Right cardiac atrium (tissue), 5 donors: ENCODE measurements around the gene CRISP3. TPM values are rescaled to one million over a fixed set of nuclear protein-coding genes. Genes with fewer than 3 reads are reported as not detected.
"Not testable (repeated sequence)": the region's sequence is repeated elsewhere in the genome, so short reads cannot be mapped to it uniquely, and the experiment has no call there.

ENCODE experiments used
- ATAC-seq, 2 donors: fragments of 200-7000 bp; cut with Tn5 transposase; one replicate each; pipeline versions ENCODE4 v1.8.0 to v1.9.1; 2020; ENCODE audit warnings: moderate library complexity in 2 of 2, mild to moderate bottlenecking in 1 of 2
- DNase-seq, 3 donors: peaks; one replicate each; pipeline ENCODE4 v3.0.0-alpha.2; 2020
- H3K27ac ChIP-seq: one replicate; pipeline ENCODE4 v1.5.1; 2013; ENCODE audit warnings: mild to moderate bottlenecking, low read length, control low read depth, moderate library complexity
- H3K27me3 ChIP-seq: one replicate; pipeline ENCODE4 v1.6.1; 2013; ENCODE audit not compliant: control insufficient read depth, insufficient read depth
- H3K4me1 ChIP-seq: one replicate; pipeline ENCODE4 v1.6.1; 2013; ENCODE audit warnings: low read length; ENCODE audit not compliant: control insufficient read depth, insufficient read depth
- H3K4me3 ChIP-seq: one replicate; pipeline ENCODE4 v1.5.1; 2013; ENCODE audit warnings: low read length, control low read depth
- H3K9me3 ChIP-seq: one replicate; pipeline ENCODE4 v1.6.1; 2013; ENCODE audit warnings: low read length; ENCODE audit not compliant: control insufficient read depth
- WGBS: extraction: QIAGEN DNeasy Blood & Tissue Kit; methylation state at CpG from one replicate; pipeline ENCODE4 v1.1.7; 2013; 5-methylcytosine and 5-hydroxymethylcytosine counted together
- intact Hi-C, 4 donors: fragments of 100-400 bp; cut with DNase I; formaldehyde crosslinking; loops; one replicate each; pipeline versions ENCODE4 v1.11.0 to v1.14.0; 2022 to 2023
- polyA plus RNA-seq: library from polyadenylated mRNA; stranded (reverse); fragments of 200-250 nt; gene quantifications from one replicate; pipeline ENCODE4 v1.2.3, GENCODE V29; 2013
- total RNA-seq, 4 donors: library from RNA; stranded (reverse); fragmentation: NEBNext Ultra II Directional; extraction: Animal tissue kit (Norgen Biotek cat#: 25700); gene quantifications; one replicate each; pipeline ENCODE4 v1.2.1, GENCODE V29; 2021
- donor health status: healthy with polysubstance abuse.
- donor health status: DM: no; HTN: yes; CAD: no.
- donor health status: DM: no; HTN: no; CAD: no.
- donor health status: DM: no; HTN: yes; CAD: no; lungs with severe emphysema.
- donor health status: DM: yes; HTN: yes; CAD: no.

The CRISP3 gene
- total and polyA plus RNA-seq, 5 donors, result not detected

DNA sequence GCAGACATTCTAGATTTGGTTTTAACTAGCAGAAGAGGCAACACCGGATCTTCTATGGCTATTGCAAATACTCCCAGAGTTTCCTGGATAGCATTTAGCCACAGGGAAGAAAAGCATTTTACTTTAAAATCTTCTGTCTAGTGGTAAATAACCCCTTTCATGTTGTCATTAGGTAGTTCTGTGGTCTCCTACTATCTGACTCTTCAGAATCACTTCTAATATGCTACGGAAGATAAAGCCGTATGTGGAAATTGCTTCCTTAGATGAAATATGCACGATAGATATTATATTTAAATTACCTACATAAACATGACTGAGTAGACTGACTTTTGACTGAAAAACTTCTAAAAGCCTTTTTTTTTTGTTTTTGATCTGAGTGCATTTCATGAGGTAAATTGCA, 759 bp downstream of the CRISP3 start:
- H3K9me3 ChIP-seq, result no peaks in the 10 kb centered on the region
- H3K4me1 ChIP-seq, result no peaks in the 10 kb centered on the region
- DNase-seq (no peak), ATAC-seq (no peak)
- no peaks in the 10 kb centered on the region for H3K27me3 ChIP-seq
- WGBS, result 65% methylated on average over 4 of the region's 4 CpGs
- H3K4me3 ChIP-seq, result no peak overlapping the region
- H3K27ac ChIP-seq, result no peak overlapping the region
- intact Hi-C loops, result no loop called here

DNA sequence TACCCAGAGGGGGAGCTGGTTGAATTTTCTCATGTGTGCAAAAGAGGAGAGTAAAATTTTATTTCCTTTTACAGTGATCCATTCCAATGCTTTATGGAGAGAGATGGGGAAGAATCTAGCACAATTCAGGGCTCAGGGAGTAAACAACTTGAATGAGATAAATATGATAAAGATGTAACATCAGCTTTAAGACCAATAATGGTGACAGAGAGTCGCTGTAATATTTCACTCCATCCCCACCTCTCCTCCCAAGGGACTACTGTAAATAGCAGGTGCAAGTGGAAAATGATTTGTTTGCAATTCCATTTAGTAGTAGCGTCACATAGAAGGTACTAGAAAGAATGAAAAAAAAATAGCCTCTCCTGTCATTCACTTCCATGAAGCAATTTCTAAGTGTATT, 4.8 kb downstream of the CRISP3 start:
- DNase-seq, result no peak
- Histone ChIP-seq H3K4me3 (no peak overlapping the region), H3K27me3 (no peaks in the 10 kb centered on the region), H3K9me3 (no peaks in the 10 kb centered on the region), H3K27ac (no peak overlapping the region), H3K4me1 (no peaks in the 10 kb centered on the region)
- intact Hi-C loops, result no loop called here
- no peak for ATAC-seq
- 78% methylated on average over 2 of the region's 2 CpGs for WGBS

GRCh38 chr6:49736017-49736508, 8.1 kb downstream of the CRISP3 start:
- DNase-seq (no peak), ATAC-seq (no peak)
- Histone ChIP-seq H3K27ac (no peak overlapping the region), H3K4me1 (no peaks in the 10 kb centered on the region), H3K27me3 (no peaks in the 10 kb centered on the region), H3K9me3 (no peaks in the 10 kb centered on the region), H3K4me3 (no peak overlapping the region)
- 45% methylated on average over 4 of the region's 4 CpGs for WGBS
- intact Hi-C loops, result no loop called here

DNA sequence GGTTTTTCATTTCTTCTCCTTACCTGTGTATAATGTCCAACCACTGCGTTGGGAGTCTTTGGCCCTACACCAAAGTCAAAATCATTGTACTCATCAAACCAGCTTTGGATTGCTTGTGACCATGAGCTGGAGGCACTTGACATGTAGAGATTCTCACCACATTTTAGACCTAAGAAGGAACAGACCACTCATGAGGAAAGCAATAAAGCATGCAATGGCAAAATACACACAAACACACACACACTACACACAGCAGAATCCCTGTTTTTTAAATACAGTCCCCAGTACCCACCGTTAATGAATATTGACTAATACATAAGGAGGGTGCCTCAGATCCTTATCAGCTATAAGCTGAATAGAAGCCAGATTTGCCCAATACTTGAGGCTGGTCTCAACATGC, 10.5 kb downstream of the CRISP3 start:
- ATAC-seq, result no peak
- intact Hi-C loops, result no loop called here
- no peak for DNase-seq
- no peaks in the 10 kb centered on the region for H3K9me3 ChIP-seq
- no peak overlapping the region for H3K27ac ChIP-seq
- no peaks in the 10 kb centered on the region for H3K4me1 ChIP-seq
- no peak overlapping the region for H3K4me3 ChIP-seq
- WGBS, result 61% methylated on average over 2 of the region's 2 CpGs
- no peaks in the 10 kb centered on the region for H3K27me3 ChIP-seq

DNA sequence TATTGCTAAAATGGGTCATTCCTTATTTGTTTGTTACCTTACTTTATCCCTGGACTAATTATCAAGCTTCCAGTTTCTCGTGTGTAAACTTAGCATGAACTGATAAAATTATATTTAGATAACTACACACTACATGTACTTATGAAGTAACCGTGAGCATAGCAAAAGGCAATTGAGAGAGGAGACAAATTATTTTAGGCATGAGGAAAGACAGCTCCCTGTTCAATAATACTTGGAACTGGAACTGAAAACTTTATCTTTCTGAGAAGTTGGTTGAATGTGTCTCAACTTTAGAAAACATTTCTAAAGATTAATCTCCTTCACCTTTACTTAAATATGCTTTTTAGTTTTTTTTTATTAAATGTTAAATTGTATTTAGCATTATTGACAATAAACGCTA, 11.4 kb downstream of the CRISP3 start:
- Histone ChIP-seq H3K27me3 (no peaks in the 10 kb centered on the region), H3K27ac (no peak overlapping the region), H3K9me3 (no peaks in the 10 kb centered on the region), H3K4me1 (no peaks in the 10 kb centered on the region), H3K4me3 (no peak overlapping the region)
- ATAC-seq (no peak), DNase-seq (no peak)
- WGBS, result 64% methylated on average over 3 of the region's 3 CpGs
- intact Hi-C loops, result no loop called here

DNA sequence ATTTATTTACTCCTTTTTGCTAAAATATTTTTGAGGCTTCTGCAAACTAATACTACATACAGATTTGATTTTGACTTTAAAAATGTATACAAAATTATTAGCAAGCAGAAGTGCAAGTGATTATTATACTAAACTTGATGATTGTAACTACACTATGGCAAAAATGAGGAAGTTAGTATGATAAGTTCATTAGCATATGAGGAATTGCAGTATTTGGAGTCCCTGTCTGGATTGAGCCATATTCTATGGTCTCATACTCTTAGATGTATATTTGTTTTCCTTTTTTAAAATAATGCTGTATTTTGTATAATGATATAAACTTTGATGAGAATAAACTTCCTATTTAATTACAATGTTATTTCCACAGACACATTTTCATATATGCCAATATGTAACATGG, 13.9 kb downstream of the CRISP3 start:
- Histone ChIP-seq H3K27ac (no peak overlapping the region), H3K9me3 (no peaks in the 10 kb centered on the region), H3K4me1 (no peaks in the 10 kb centered on the region), H3K27me3 (no peaks in the 10 kb centered on the region), H3K4me3 (no peak overlapping the region)
- intact Hi-C loops, result no loop called here
- no peak for DNase-seq
- ATAC-seq, result no peak

GRCh38 chr6:49723917-49724316, 20.3 kb downstream of the CRISP3 start:
- H3K4me3 ChIP-seq, H3K4me1 ChIP-seq, H3K27me3 ChIP-seq, intact Hi-C loops, H3K27ac ChIP-seq, H3K9me3 ChIP-seq, DNase-seq, ATAC-seq: not testable (repeated sequence)
- WGBS, result 75% methylated on average over 4 of the region's 4 CpGs

DNA sequence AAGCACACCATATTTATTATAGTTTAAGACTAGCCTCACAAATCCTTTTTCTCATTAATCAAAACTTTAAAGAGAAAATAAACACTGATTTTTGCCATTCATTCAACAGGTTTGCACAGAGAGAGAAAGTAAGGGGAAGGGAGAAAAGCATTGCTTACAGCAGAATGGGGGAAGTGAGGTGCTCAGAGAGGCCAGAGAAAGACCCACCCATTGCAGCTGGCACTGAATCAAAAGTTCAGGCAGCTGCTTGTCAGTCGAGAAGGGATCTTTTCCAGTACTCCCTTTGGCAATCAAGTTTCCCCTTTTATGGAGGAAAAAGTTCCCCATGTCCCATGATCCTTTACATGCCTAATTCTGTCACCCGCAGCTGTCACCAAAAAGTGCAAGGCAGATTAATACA, 22.9 kb downstream of the CRISP3 start:
- DNase-seq (no peak), ATAC-seq (no peak)
- 64% methylated on average over 2 of the region's 2 CpGs for WGBS
- no peak overlapping the region for H3K27ac ChIP-seq
- intact Hi-C loops, result no loop called here
- no peaks in the 10 kb centered on the region for H3K9me3 ChIP-seq
- no peaks in the 10 kb centered on the region for H3K4me1 ChIP-seq
- no peak overlapping the region for H3K4me3 ChIP-seq
- no peaks in the 10 kb centered on the region for H3K27me3 ChIP-seq

DNA sequence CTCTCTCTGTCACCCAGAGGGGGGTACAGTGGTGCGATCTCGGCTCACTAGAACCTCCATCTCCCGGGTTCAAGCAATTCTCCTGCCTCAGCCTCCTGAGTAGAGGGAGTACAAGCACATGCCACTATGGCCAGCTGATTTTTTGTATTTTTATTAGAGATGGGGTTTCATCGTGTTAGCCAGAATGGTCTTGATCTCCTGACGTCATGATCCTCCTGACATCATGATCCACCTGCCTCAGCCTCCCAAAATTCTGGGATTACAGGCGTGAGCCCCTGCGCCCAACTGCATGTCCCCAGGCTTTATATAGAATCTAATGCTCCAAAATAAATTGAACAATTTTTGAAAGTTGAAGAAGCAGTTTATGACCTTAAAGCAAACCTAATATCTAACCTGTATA, 23.8 kb downstream of the CRISP3 start:
- no peak overlapping the region for H3K27ac ChIP-seq
- intact Hi-C loops, result no loop called here

GRCh38 chr6:49713346-49713745, 30.8 kb downstream of the CRISP3 start, which contains the start of gene CRISP2:
CRISP2 (minus strand) TSS chr6:49713543; CDS start chr6:49709196, 4,347 bp downstream.
- Histone ChIP-seq H3K27me3 (no peaks in the 10 kb centered on the region), H3K27ac (no peak within 1 kb of the TSS), H3K4me3 (no peak within 1 kb of the TSS), H3K9me3 (no peaks in the 10 kb centered on the region), H3K4me1 (no peaks in the 10 kb centered on the region)
- DNase-seq (no peak), ATAC-seq (no peak)
- WGBS, result 26% methylated on average over 26 of the region's 26 CpGs
- intact Hi-C loops, result no loop called here

More for the DNA sequence above, 23.8 kb downstream of the CRISP3 start:
- 78% methylated on average over 7 of the region's 7 CpGs for WGBS
- Histone ChIP-seq H3K27me3 (no peaks in the 10 kb centered on the region), H3K9me3 (no peaks in the 10 kb centered on the region), H3K4me1 (no peaks in the 10 kb centered on the region), H3K4me3 (no peak overlapping the region)
- DNase-seq (no peak), ATAC-seq (no peak)

DNA sequence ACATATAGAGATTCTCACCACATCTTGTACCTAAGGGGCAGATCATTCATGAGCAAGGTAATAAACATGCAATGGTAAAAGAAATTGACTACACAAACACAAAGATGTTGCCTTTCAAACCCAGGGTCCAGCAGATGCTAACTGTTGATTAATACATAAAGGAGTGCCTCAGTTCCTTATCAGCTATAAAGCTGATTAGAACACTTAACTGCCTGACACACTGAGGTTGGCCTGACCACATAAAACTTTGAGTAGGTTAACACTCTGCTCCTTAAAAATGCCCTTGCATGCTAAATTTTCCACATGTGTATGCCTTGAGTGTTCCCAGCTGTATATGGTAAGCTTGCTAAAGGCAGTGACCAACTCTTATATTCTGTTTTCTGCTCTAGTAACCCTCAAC, 45.7 kb downstream of the CRISP3 start:
- Histone ChIP-seq H3K4me1 (no peaks in the 10 kb centered on the region), H3K27ac (no peak overlapping the region), H3K27me3 (no peaks in the 10 kb centered on the region), H3K9me3 (peaks cover 2% of the 10 kb centered on the region), H3K4me3 (no peak overlapping the region)
- ATAC-seq (no peak), DNase-seq (no peak)
- intact Hi-C loops, result no loop called here

DNA sequence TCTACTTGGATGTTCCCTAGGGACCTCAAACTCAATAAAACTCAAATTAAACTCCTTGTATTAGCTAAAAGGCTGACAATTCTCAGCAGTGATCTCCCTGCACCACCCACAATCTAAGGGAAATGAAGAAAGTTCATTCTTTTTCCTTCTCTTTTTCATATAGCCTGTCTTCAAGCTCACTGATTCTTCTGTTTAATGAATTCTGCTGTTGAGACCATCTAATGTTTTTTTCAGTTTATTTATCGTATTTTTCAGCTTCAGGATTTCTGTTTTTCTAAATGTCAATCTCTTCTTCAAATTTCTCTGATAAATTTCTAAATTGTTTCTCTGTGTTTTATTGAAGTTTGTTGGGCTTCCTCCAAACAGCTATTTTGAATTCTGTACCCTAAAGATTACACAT, 50.7 kb downstream of the CRISP3 start:
- Histone ChIP-seq H3K4me1 (no peaks in the 10 kb centered on the region), H3K27me3 (no peaks in the 10 kb centered on the region), H3K4me3 (no peak overlapping the region), H3K27ac (no peak overlapping the region), H3K9me3 (peaks cover 2% of the 10 kb centered on the region)
- 72% methylated on average over 1 of the region's 1 CpG for WGBS
- DNase-seq, result no peak
- no peak for ATAC-seq
- intact Hi-C loops, result no loop called here
